ENCODE measurements around the gene ADCY3.

- TF ChIP-seq CTCF (IDR thresholded peaks at IDR 0.05 in 8 of 11, conservative IDR thresholded peaks at IDR 0.05 in 3 of 11) (no peak), POLR2AphosphoS5 (IDR thresholded peaks at IDR 0.05) (no peak), POLR2A (IDR thresholded peaks at IDR 0.05) (no peak)
These were observed 49.7 kb upstream of the ADCY3 start for GRCh38 chr2:24969784-24970183.
